IMR-90 (cell line): ENCODE measurements around the gene AGBL1. TPM values are rescaled to one million over a fixed set of nuclear protein-coding genes. Genes with fewer than 3 reads are reported as not detected.

Source experiments
- ATAC-seq: fragments of 200-7000 bp; cut with Tn5 transposase; 2 replicates; pipeline ENCODE4 v1.9.1; 2020; ENCODE audit warnings: low read depth, mild to moderate bottlenecking, moderate library complexity
- BruUV-seq: library from RNA; stranded (reverse); fragments of 400-500 nt; replicated peaks from 2 replicates; lab custom pipeline; 2021; lab: Mats Ljungman, UMichigan
- CTCF ChIA-PET: fragments of 300-600 bp; formaldehyde crosslinking; extraction: SDS; loops from one replicate; lab custom pipeline; 2021; ENCODE audit warnings: antibody characterized with exemption; lab: Yijun Ruan, JAX
- POLR2A ChIA-PET: fragments of 300-600 bp; sonication (Branson Sonifier 250); formaldehyde crosslinking; loops from one replicate; lab custom pipeline; 2022; ENCODE audit warnings: antibody characterized with exemption; ENCODE audit not compliant: unreplicated experiment; lab: Charles Lee
- DNase-seq: peaks from one replicate; pipeline ENCODE4 v3.0.0; 2013
- H2AFZ ChIP-seq: replicated peaks from 2 replicates; pipeline ENCODE3; 2013; ENCODE audit warnings: low read length, mild to moderate bottlenecking; ENCODE audit not compliant: poor library complexity
- H2AK5ac ChIP-seq: 2 replicates; pipeline ENCODE4 v1.6.1; 2013; ENCODE audit warnings: low read depth, low read length, inconsistent platforms
- H2AK9ac ChIP-seq: replicated peaks from 2 replicates; pipeline ENCODE3; 2013; ENCODE audit warnings: mild to moderate bottlenecking, low read depth, low read length, moderate library complexity; ENCODE audit not compliant: poor library complexity
- H2BK120ac ChIP-seq: 2 replicates; pipeline ENCODE4 v1.6.1; 2013; ENCODE audit warnings: low read depth, low read length, inconsistent platforms
- H2BK15ac ChIP-seq: 3 replicates; pipeline ENCODE4 v1.6.1; 2013; ENCODE audit warnings: low read depth, low read length, inconsistent platforms
- H2BK20ac ChIP-seq: 2 replicates; pipeline ENCODE4 v1.6.1; 2013; ENCODE audit warnings: low read depth, mild to moderate bottlenecking, inconsistent platforms, low read length, moderate library complexity
- H2BK5ac ChIP-seq: 2 replicates; pipeline ENCODE4 v1.6.1; 2013; ENCODE audit warnings: mild to moderate bottlenecking, low read depth, low read length, inconsistent platforms; ENCODE audit not compliant: poor library complexity, severe bottlenecking
- H3K14ac ChIP-seq: replicated peaks from 2 replicates; pipeline ENCODE4 v1.6.1; 2013; ENCODE audit warnings: low read depth, low read length, inconsistent platforms
- H3K18ac ChIP-seq: 2 replicates; pipeline ENCODE4 v1.6.1; 2013; ENCODE audit warnings: low read depth, low read length, control low read depth
- H3K23ac ChIP-seq: 2 replicates; pipeline ENCODE4 v1.6.1; 2013; ENCODE audit warnings: low read depth, low read length, inconsistent platforms
- H3K27ac ChIP-seq: 2 replicates; pipeline ENCODE4 v1.5.1; 2013; ENCODE audit warnings: mild to moderate bottlenecking, control low read depth, low read length; ENCODE audit not compliant: insufficient read depth
- H3K27me3 ChIP-seq: 2 replicates; pipeline ENCODE4 v1.6.1; 2013; ENCODE audit warnings: low read length; ENCODE audit not compliant: control insufficient read depth, insufficient read depth
- H3K36me3 ChIP-seq: 2 replicates; pipeline ENCODE4 v1.6.1; 2013; ENCODE audit warnings: low read length, mixed read lengths; ENCODE audit not compliant: control insufficient read depth, insufficient read depth
- H3K4ac ChIP-seq: 2 replicates; pipeline ENCODE4 v1.6.1; 2013; ENCODE audit warnings: low read depth, low read length, inconsistent platforms
- H3K4me1 ChIP-seq: 2 replicates; pipeline ENCODE4 v1.6.1; 2013; ENCODE audit warnings: low read length, mixed read lengths; ENCODE audit not compliant: control insufficient read depth, insufficient read depth
- H3K4me2 ChIP-seq: 2 replicates; pipeline ENCODE4 v1.6.1; 2013; ENCODE audit warnings: low read depth, mild to moderate bottlenecking, control low read depth, low read length, moderate library complexity
- H3K4me3 ChIP-seq: 2 replicates; pipeline ENCODE4 v1.5.1; 2013; ENCODE audit warnings: low read depth, mild to moderate bottlenecking, control low read depth, low read length, moderate library complexity; ENCODE audit not compliant: insufficient read depth
- H3K56ac ChIP-seq: 2 replicates; pipeline ENCODE4 v1.6.1; 2013; ENCODE audit warnings: low read length, inconsistent platforms; ENCODE audit not compliant: insufficient read depth; ENCODE audit errors: extremely low read depth
- H3K79me1 ChIP-seq, 2 experiments: 2 replicates each; pipeline ENCODE4 v1.6.1; 2013; ENCODE audit warnings: low read length in 2 of 2, inconsistent platforms in 1 of 2, low read depth in 1 of 2
- H3K9ac ChIP-seq: 2 replicates; pipeline ENCODE4 v1.6.1; 2013; ENCODE audit warnings: low read depth, low read length, control low read depth
- H3K9me1 ChIP-seq: 2 replicates; pipeline ENCODE4 v1.6.1; 2013; ENCODE audit warnings: low read length, inconsistent platforms; ENCODE audit not compliant: insufficient read depth
- H3K9me3 ChIP-seq: 2 replicates; pipeline ENCODE4 v1.6.1; 2013; ENCODE audit warnings: low read length; ENCODE audit not compliant: control insufficient read depth, insufficient read depth
- H4K20me1 ChIP-seq: 2 replicates; pipeline ENCODE4 v1.6.1; 2013; ENCODE audit warnings: low read length, inconsistent platforms; ENCODE audit not compliant: insufficient read depth
- H4K5ac ChIP-seq: 2 replicates; pipeline ENCODE4 v1.6.1; 2013; ENCODE audit warnings: mild to moderate bottlenecking, low read depth, low read length, control low read depth
- H4K8ac ChIP-seq, 2 experiments: 2 replicates each; pipeline ENCODE4 v1.6.1; 2013; ENCODE audit warnings: low read depth in 2 of 2, low read length in 2 of 2, control low read depth in 1 of 2, inconsistent platforms in 1 of 2
- H4K91ac ChIP-seq: 2 replicates; pipeline ENCODE4 v1.6.1; 2013; ENCODE audit warnings: low read depth, low read length, inconsistent platforms; ENCODE audit not compliant: insufficient read depth
- BHLHE40 ChIP-seq: fragments of 150-350 bp; IDR thresholded peaks from 2 replicates; pipeline ENCODE4 v1.6.1; 2016; ENCODE audit warnings: mild to moderate bottlenecking, low read depth, low read length
- CEBPB ChIP-seq: IDR thresholded peaks from 2 replicates; pipeline ENCODE4 v1.6.1; 2012; ENCODE audit warnings: low read depth, low read length, improper control_type of control experiment
- CHD1 ChIP-seq: IDR thresholded peaks from 2 replicates; pipeline ENCODE4 v1.6.1; 2012; ENCODE audit warnings: low read depth, low read length, improper control_type of control experiment
- FOS ChIP-seq: fragments of 150-350 bp; IDR thresholded peaks from 2 replicates; pipeline ENCODE4 v1.6.1; 2016; ENCODE audit warnings: low read depth, low read length
- MAFK ChIP-seq: IDR thresholded peaks from 2 replicates; pipeline ENCODE4 v1.6.1; 2012; ENCODE audit warnings: low read depth, low read length, improper control_type of control experiment
- MAZ ChIP-seq: IDR thresholded peaks from 2 replicates; pipeline ENCODE4 v1.6.1; 2012; ENCODE audit warnings: low read depth, mild to moderate bottlenecking, low read length, improper control_type of control experiment, moderate library complexity, borderline replicate concordance
- MXI1 ChIP-seq: IDR thresholded peaks from 2 replicates; pipeline ENCODE4 v1.6.1; 2012; ENCODE audit warnings: low read depth, mild to moderate bottlenecking, low read length, moderate library complexity, borderline replicate concordance
- NFE2L2 ChIP-seq: fragments of 150-350 bp; IDR thresholded peaks from 2 replicates; pipeline ENCODE4 v1.6.1; 2016; ENCODE audit warnings: low read depth, mild to moderate bottlenecking, low read length
- RAD21 ChIP-seq: IDR thresholded peaks from 2 replicates; pipeline ENCODE4 v1.6.1; 2012; ENCODE audit warnings: low read length, improper control_type of control experiment
- RFX5 ChIP-seq: IDR thresholded peaks from 2 replicates; pipeline ENCODE4 v1.8.0; 2012; ENCODE audit warnings: low read depth, mild to moderate bottlenecking, low read length, moderate library complexity
- SMC3 ChIP-seq: fragments of 150-350 bp; IDR thresholded peaks from 2 replicates; pipeline ENCODE4 v1.6.1; 2016; ENCODE audit warnings: low read depth, mild to moderate bottlenecking, antibody characterized with exemption, low read length, moderate library complexity
- WGBS, 2 experiments: methylation state at CpG; one replicate each; pipeline versions ENCODE4 v1.1.5 to v1.1.7; 2013; ENCODE audit warnings: missing lambda C conversion rate in 2 of 2; ENCODE audit not compliant: insufficient read length in 1 of 2; ENCODE audit errors: extremely low coverage in 2 of 2; 5-methylcytosine and 5-hydroxymethylcytosine counted together
- dilution Hi-C: fragments of 300-500 bp; cut with HindIII; formaldehyde crosslinking; loops from one replicate; pipeline ENCODE4 v1.14.3; 2018; ENCODE audit warnings: low sequenced_read_pairs; ENCODE audit not compliant: unreplicated experiment
- in situ Hi-C: fragments of 300-500 bp; cut with MboI; formaldehyde crosslinking; loops from 3 replicates; pipeline ENCODE4 v1.14.3; 2019; ENCODE audit warnings: low sequenced_read_pairs, inconsistent platforms, mixed read lengths
- intact Hi-C: fragments of 100-400 bp; cut with micrococcal nuclease; formaldehyde crosslinking; loops from 2 replicates; pipeline ENCODE4 v1.10.0; 2022
- polyA plus RNA-seq, 3 experiments: library from polyadenylated mRNA; depleted of rRNA; stranded (reverse); fragments of >200 nt; gene quantifications; 2 replicates each; pipeline ENCODE4 v1.2.3, GENCODE V29; 2012; ENCODE audit warnings: low replicate concordance in 1 of 3
- total RNA-seq: library from RNA; depleted of rRNA; stranded (reverse); fragments of >200 nt; gene quantifications from 2 replicates; pipeline ENCODE4 v1.2.3, GENCODE V29; 2012
- TF ChIP-seq, protein P1 (sequence below): fragments of 150-350 bp; IDR thresholded peaks from 2 replicates; pipeline ENCODE4 v1.6.1; 2017; ENCODE audit warnings: mild to moderate bottlenecking, antibody characterized with exemption, low read length, low read depth
- TF ChIP-seq, protein P2 (sequence below): fragments of 150-350 bp; IDR thresholded peaks from 2 replicates; pipeline ENCODE4 v1.6.1; 2016; ENCODE audit warnings: low read depth, mild to moderate bottlenecking, low read length, moderate library complexity, borderline replicate concordance
- TF ChIP-seq, protein P3 (sequence below): conservative IDR thresholded peaks from 2 replicates; pipeline ENCODE4 v1.5.1; 2012; ENCODE audit warnings: mild to moderate bottlenecking, low read depth, low read length, improper control_type of control experiment

Gene AGBL1
- total and polyA plus RNA-seq, 2 of the 4 experiments (the other 2 are of a cell fraction): not detected

DNA sequence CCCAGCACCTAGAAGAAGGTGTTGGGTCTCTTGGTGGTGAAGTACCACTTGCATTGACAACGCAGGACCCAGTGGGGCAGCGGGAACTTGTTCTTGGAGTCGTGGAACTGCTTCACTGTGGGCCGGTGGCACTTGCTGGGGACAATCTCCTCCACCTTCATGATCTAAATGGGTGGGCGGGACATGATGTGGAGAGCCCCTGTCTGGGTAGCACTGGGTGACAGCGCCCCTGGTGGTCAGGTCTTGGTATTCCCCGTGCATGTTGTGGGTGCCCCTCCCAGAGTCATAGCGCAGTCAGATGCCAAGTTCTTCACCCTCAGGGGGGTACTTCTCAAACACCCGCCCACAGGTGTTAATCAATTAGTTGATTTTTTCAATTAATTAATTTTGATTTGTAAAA is 60.2 kb downstream of the AGBL1 start:
- Histone ChIP-seq H4K5ac (no peak overlapping the region), H2BK120ac (no peak overlapping the region), H2BK5ac (no peak overlapping the region), H2BK15ac (no peak overlapping the region), H3K56ac (no peak overlapping the region), H3K18ac (no peak overlapping the region), H2AK9ac (no peak overlapping the region), H2AK5ac (no peak overlapping the region), H2BK20ac (no peak overlapping the region), H3K4me3 (no peak overlapping the region), H3K9me3 (peaks cover 13% of the 10 kb centered on the region), H4K20me1 (no peaks in the 10 kb centered on the region), H3K14ac (no peak overlapping the region), H3K79me1 (no peaks in the 10 kb centered on the region), H2AFZ (no peak overlapping the region), H3K4me1 (no peaks in the 10 kb centered on the region), H3K27ac (no peak overlapping the region), H4K8ac (no peak overlapping the region), H3K36me3 (no peaks in the 10 kb centered on the region), H3K23ac (no peak overlapping the region), H3K27me3 (no peaks in the 10 kb centered on the region), H3K9me1 (no peaks in the 10 kb centered on the region), H3K9ac (no peak overlapping the region), H3K4ac (no peak overlapping the region), H4K91ac (no peak overlapping the region), H3K4me2 (no peak overlapping the region)
- TF ChIP-seq NFE2L2: no peak
- no peak for TF ChIP-seq RAD21
- TF ChIP-seq CHD1: no peak
- no peak for TF ChIP-seq RFX5
- TF ChIP-seq BHLHE40: no peak
- TF ChIP-seq CEBPB: no peak
- no peak for TF ChIP-seq MXI1
- TF ChIP-seq, protein P1, sequence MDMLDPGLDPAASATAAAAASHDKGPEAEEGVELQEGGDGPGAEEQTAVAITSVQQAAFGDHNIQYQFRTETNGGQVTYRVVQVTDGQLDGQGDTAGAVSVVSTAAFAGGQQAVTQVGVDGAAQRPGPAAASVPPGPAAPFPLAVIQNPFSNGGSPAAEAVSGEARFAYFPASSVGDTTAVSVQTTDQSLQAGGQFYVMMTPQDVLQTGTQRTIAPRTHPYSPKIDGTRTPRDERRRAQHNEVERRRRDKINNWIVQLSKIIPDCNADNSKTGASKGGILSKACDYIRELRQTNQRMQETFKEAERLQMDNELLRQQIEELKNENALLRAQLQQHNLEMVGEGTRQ: no peak
- no peak for TF ChIP-seq MAZ
- TF ChIP-seq, protein P2, sequence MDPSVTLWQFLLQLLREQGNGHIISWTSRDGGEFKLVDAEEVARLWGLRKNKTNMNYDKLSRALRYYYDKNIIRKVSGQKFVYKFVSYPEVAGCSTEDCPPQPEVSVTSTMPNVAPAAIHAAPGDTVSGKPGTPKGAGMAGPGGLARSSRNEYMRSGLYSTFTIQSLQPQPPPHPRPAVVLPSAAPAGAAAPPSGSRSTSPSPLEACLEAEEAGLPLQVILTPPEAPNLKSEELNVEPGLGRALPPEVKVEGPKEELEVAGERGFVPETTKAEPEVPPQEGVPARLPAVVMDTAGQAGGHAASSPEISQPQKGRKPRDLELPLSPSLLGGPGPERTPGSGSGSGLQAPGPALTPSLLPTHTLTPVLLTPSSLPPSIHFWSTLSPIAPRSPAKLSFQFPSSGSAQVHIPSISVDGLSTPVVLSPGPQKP: no peak
- no peak for TF ChIP-seq SMC3
- TF ChIP-seq, protein P3, sequence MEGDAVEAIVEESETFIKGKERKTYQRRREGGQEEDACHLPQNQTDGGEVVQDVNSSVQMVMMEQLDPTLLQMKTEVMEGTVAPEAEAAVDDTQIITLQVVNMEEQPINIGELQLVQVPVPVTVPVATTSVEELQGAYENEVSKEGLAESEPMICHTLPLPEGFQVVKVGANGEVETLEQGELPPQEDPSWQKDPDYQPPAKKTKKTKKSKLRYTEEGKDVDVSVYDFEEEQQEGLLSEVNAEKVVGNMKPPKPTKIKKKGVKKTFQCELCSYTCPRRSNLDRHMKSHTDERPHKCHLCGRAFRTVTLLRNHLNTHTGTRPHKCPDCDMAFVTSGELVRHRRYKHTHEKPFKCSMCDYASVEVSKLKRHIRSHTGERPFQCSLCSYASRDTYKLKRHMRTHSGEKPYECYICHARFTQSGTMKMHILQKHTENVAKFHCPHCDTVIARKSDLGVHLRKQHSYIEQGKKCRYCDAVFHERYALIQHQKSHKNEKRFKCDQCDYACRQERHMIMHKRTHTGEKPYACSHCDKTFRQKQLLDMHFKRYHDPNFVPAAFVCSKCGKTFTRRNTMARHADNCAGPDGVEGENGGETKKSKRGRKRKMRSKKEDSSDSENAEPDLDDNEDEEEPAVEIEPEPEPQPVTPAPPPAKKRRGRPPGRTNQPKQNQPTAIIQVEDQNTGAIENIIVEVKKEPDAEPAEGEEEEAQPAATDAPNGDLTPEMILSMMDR: no peak
- no peak for TF ChIP-seq FOS
- no peak for TF ChIP-seq MAFK
- dilution Hi-C loops: no loop called here
- POLR2A ChIA-PET: no interaction called here
- no TSS peak for BruUV-seq
- intact Hi-C loops: no loop called here
- CTCF ChIA-PET: no interaction called here
- DNase-seq: no peak
- no peak for ATAC-seq
- in situ Hi-C loops: no loop called here
- WGBS, 2 experiments: no CpG with 5 or more reads among the region's 9 CpGs
